GM19372 (cell line): ENCODE measurements around the gene SELL.
"Not testable (repeated sequence)": the region's sequence is repeated elsewhere in the genome, so short reads cannot be mapped to it uniquely, and the experiment has no call there.

Experiments
- ATAC-seq: cut with Tn5 transposase; IDR thresholded peaks from one replicate; pipeline ENCODE4 v1.9.1; 2021; ENCODE audit warnings: mild to moderate bottlenecking, low read depth, moderate library complexity; ENCODE audit not compliant: unreplicated experiment

The SELL gene

GRCh38 chr1:169711469-169712308 lies at the start of gene SELL:
Gene SELL (minus strand): TSS chr1:169711620. CDS start chr1:169711498, 122 bp downstream.
- peak; percentile 77 for ATAC-seq

- ATAC-seq = no peak
These were observed 47.6 kb upstream of the SELL start for GRCh38 chr1:169759038-169759437.

- no peak for ATAC-seq
These were observed 42.1 kb upstream of the SELL start for GRCh38 chr1:169753549-169753948.

- no peak for ATAC-seq
These were observed 38.6 kb upstream of the SELL start for GRCh38 chr1:169750041-169750440.

- ATAC-seq = no peak
These were observed 35.1 kb upstream of the SELL start for GRCh38 chr1:169746550-169746949.

- no peak for ATAC-seq
These were observed 33.8 kb upstream of the SELL start for GRCh38 chr1:169745015-169745861.

GRCh38 chr1:169741666-169742394 lies 30.4 kb upstream of the SELL start:
- no peak for ATAC-seq

GRCh38 chr1:169739980-169740379 lies 28.6 kb upstream of the SELL start:
- ATAC-seq = no peak

- no peak for ATAC-seq
These were observed 22.5 kb upstream of the SELL start, which contains the start of gene SELE for GRCh38 chr1:169733924-169734323. Gene SELE (minus strand): TSS chr1:169734079. CDS start chr1:169733612, 467 bp downstream.

- no peak for ATAC-seq
These were observed 20.0 kb upstream of the SELL start for GRCh38 chr1:169731446-169731845.

- ATAC-seq = no peak
These were observed 18.6 kb upstream of the SELL start for GRCh38 chr1:169729991-169730390.

GRCh38 chr1:169727307-169727706 lies 15.9 kb upstream of the SELL start:
- no peak for ATAC-seq

GRCh38 chr1:169726851-169727250 lies 15.4 kb upstream of the SELL start:
- ATAC-seq = no peak

- ATAC-seq = no peak
These were observed 14.5 kb upstream of the SELL start for GRCh38 chr1:169725930-169726329.

- no peak for ATAC-seq
These were observed 12.7 kb upstream of the SELL start for GRCh38 chr1:169724168-169724567.

- ATAC-seq = no peak
These were observed 12.3 kb upstream of the SELL start for GRCh38 chr1:169723763-169724162.

GRCh38 chr1:169722779-169723178 lies 11.4 kb upstream of the SELL start:
- no peak for ATAC-seq

- ATAC-seq = not testable (repeated sequence)
These were observed 3.7 kb upstream of the SELL start for GRCh38 chr1:169715100-169715499.

GRCh38 chr1:169713090-169713489 lies 1.7 kb upstream of the SELL start:
- not testable (repeated sequence) for ATAC-seq

GRCh38 chr1:169712309-169712631 lies 850 bp upstream of the SELL start:
- no peak for ATAC-seq

GRCh38 chr1:169708647-169709046 lies 2.8 kb downstream of the SELL start:
- no peak for ATAC-seq
